IPS DF 19.7 (cell line): ENCODE measurements around the gene KRTAP13-3.
A peak's percentile ranks its signal among the peaks of the same experiment; 100 is the strongest.

Experiments used
- DNase-seq: peaks from one replicate; pipeline ENCODE4 v3.0.0-alpha.2; 2013; ENCODE audit warnings: low read depth, low spot score

The KRTAP13-3 gene, protein sequence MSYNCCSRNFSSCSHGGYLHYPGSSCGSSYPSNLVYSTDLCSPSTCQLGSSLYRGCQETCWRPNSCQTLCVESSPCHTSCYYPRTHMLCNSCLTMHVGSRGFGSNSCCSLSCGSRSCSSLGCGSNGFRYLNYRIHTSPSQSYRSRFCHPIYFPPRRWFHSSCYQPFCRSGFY

DNA sequence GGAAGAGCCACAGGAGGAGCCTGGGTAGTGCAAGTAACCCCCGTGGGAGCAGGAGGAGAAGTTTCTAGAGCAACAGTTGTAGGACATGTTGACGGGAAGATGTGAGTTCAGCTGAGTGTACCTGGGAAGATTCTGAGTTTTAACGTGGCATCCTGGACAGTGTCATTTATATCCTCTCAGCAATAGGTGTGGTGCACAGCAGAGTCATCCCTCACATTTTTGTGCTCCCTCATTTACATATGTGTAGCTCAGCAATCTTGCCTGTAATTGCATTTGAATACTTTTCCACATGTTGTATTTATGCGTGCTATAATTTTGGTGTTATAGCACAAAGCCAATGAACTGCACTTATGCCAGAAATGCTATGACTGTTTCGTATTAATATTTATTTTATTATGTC lies at the start of gene KRTAP13-3:
KRTAP13-3 (minus strand) TSS at position 101 of the 400 bp plus-strand sequence; CDS start at position 87, 14 bp downstream.
- DNase-seq = no peak

DNA sequence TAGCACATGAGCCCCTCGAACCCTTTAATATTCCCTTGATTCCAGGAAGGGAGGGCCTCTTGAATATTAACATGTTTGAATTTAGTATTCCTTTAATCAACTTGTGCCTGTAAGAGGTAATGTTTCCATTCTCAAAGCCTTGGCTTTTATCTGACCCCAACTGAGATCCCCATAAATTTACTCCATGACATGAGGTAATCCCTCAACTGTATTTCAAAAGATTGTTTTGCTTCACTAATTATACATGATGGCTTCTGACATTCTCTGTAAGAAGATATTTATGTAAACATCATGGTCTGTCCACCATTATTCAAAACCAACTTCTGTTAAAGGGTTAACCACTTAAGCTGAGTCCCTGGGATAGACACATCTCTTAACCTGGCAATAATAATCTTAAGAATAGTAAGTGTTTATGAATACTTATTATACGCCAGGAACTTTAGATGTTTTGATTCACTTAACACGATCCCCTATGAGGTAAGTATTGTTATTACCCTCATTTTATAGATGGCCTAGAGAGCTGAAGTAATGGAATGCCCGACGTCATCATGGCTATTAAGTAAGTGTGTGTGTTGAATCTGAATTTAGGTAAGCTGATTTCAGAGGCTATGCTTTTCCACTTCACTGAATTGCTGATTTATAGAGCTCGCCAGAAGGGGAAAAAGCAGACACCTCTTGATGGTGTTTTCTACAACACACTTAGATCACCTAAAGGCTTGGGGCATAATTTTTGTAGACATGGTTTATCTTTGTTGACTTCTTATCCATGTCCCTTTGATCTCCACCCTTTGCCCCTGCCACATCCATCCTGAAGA lies 43.4 kb upstream of the KRTAP13-3 start:
- no peak for DNase-seq

DNA sequence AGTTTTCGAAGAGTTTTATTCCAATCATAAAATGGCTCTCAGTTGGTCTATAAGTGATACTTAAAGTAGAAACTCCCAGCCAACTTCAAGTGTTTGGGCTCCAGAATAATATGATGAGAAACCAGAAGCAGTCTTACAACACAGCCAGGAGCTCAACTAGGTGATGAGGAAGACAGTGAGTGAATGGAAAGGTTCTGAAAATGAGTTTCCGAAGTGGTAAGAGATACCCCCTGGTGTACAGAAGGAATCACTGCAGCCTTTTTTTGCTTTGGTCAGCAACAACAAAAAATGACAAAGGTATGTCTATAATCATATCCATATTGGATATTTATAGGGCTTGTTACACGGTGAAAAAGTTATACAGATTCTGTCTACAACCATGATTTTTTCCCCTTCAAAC lies 38.0 kb upstream of the KRTAP13-3 start:
- no peak for DNase-seq

DNA sequence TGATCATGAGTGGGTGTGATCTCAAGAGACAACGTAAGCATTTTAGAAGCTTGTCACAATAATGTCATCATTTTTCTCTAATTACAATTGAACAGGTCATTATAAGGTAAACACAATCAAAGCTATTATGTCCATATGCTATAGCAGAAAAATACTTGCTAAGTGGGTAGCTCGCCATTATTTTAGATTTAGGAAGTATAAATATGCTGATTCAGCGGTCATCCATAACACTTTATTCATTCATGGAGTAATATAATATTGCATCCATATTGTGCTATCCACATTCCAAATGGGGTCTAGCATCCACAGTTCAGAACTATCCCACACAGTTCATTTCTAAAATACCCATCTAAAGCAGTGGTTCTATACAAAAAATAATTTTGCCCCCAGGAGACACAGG lies 22.8 kb upstream of the KRTAP13-3 start:
- no peak for DNase-seq

DNA sequence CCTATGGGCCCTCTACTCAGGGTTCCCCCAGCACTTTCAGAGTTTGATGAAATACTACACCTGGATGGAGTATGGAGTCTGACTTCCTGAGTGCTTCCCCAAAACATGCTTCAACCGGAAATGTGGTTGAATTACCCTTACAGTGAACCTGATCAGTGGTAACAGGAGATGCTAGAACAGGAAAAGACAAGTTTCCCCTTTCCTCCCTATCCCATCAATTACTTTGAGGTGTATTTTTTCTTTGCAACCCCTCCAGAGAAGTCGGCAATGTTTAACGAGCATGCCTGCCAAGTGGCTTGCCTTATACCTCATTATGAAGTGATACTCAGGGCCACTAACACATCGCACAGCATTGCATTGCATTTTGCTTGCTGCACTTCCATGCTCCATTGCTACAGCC lies 21.3 kb upstream of the KRTAP13-3 start:
- DNase-seq = no peak

DNA sequence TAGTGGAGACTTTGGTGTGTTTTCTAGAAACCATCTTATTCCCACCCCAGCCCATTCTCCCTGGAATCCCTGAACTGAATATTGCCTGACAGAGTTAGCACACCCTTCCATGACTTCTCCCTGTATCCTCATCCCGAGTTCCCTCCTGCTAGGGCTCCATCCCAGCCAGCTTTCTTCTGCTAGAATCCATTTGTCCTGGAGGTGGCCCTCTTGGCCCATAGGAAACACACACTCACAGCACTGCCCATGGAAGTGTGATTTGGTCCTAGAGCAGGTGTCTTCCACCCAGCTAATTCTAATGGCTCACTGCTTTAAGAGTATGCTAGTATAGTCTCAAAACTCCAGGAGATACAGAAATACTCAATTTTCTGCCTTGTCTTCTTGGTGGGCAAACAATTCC lies 18.5 kb upstream of the KRTAP13-3 start:
- no peak for DNase-seq

DNA sequence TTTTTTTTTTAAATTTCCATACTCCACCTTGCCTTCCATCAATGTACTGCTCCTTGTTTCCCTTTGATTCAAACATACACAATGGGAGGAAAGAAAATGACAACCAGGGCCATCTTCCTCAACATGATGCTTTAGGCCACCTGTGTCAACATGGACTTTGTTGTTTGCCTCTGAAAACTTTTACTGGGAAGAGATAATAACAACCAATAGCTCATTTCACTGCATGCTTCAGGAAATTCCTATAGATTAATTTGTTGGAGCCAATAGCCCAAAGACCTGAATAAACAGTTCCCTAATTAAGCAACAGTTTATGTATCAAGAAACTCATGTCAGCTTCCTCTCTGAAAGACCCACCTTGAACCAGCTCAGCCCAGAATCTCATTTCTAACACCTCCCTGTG lies 17.5 kb upstream of the KRTAP13-3 start:
- DNase-seq = no peak

DNA sequence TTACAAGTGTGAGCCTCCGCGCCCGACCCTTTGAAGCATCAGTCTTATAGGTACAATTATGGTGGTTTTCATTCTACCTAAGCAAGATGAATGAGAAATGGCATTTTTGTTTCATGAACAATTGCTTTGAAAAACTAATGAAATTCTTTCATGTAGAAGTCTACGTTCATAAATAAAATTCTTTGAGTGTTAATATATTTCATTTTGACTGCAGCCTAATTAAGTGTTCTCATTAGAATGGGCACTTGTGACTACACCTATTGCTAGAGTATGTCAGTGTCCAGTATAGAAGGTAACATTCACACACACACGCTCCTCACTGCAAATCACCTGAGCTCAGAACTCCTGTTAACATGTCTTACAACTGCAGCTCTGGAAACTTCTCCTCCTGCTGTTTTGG lies 14.2 kb upstream of the KRTAP13-3 start, which contains the start of gene KRTAP15-1:
KRTAP15-1 (plus strand) TSS at position 301 of the 400 bp plus-strand sequence; CDS start at position 354, 53 bp downstream.
- DNase-seq = no peak

DNA sequence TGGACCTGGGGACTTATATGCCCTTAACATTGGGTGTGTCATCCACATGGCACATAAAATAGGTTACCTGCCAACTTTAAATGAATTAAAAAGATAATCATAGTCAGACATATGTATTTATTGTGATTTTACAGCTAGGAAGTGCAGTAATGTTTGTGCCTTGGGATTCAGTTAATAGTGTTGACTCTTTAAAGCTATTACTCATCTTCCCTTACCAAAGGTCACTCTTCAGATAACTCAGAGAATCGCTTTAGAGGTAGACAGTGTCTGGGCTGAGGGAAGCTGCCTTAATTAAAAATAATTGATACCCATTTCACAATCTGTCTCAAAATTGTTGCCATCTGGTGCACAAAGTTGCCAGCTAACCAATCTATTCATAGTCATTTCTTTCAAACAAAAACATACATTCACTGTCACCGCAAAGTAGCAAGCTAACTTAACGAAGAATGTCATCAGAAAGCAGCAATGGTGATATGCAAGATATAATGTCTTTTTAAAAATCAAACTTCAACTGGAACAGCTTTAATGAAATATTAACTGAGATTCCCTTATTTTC lies 11.4 kb upstream of the KRTAP13-3 start:
- DNase-seq = no peak

DNA sequence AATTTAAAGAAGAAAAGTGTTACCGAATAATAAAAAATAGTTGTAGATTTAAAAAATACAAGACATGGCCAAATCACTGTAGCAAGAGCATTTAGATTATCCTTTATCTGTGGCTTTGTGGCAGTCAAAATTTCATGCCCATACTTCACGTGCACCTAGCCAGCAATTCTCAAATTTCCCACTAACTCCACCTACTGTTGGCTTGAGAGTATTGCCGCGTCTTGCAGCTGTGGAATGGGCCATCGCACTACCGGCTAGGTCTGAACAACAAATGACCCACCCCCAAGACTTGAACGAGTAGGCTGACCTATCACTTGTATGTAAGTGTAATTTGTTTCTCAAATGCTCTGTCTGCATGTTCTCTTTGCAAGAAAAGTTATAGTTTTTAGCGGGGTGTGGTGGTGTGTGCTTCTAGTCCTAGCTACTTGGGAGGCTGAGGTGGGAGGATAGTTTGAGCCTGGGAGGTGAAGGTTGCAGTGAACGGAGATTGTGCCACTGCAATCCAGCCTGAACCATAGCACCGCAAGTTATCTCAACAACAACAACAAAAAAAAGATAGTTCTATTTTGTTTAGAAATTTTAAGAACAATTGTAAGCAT lies 8.4 kb upstream of the KRTAP13-3 start:
- no peak for DNase-seq

DNA sequence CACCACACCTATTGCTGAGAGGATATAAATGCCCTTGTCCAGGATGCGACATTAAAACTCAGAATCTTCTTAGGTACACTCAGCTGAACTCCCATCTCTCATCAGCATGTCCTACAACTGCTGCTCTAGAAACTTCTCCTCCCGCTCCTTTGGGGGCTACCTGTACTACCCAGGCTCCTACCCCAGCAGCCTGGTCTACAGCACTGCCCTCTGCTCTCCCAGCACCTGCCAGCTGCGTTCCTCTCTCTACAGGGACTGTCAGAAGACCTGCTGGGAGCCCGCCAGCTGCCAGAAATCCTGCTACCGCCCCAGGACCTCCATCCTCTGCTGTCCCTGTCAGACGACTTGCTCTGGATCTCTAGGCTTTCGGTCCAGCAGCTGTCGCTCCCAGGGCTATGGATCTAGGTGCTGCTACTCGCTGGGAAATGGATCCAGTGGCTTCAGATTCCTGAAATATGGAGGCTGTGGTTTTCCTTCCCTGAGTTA lies 4.5 kb upstream of the KRTAP13-3 start, which contains the start of gene KRTAP13-4:
KRTAP13-4 (plus strand) TSS at position 51 of the 486 bp plus-strand sequence; CDS start at position 107, 56 bp downstream.
- no peak for DNase-seq

DNA sequence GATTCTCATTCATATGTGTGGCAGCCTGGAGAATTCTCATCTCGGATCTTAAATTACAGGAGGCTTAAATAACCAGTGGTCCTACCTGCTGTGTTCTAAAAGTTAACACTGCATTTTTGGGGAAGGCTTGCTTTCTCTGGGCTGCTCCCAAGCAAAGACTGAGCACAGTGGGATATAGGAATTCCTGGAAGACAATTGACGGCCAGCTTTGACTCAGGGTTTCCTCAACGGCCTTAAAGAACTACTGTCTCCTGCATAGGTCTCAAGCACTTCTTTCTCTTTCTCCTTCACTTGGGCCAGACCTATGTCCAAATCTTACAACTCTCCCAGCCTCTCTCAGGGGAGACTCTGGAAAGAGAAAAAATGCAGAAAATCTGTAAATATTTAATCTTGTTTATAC lies 1.0 kb upstream of the KRTAP13-3 start:
- DNase-seq = no peak

DNA sequence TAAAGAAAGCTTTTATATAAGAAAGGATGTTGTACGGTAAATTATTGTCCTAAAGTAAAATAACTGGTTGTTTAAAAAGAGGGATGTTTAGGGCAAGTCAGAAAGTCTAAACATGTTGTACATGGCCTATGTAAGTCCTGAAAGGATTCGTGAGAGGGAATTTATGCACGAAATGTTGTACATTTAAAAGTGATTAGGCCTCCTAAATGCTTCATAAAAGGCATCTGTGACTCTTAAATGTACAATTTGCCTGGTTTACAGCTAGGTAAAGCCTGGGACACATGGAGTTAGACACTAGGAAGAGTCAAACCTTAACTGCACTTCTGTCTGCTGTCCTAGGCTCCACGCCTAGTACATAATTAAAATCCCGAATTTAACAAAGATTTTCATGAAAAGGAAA lies 9.7 kb downstream of the KRTAP13-3 start:
- DNase-seq = no peak

DNA sequence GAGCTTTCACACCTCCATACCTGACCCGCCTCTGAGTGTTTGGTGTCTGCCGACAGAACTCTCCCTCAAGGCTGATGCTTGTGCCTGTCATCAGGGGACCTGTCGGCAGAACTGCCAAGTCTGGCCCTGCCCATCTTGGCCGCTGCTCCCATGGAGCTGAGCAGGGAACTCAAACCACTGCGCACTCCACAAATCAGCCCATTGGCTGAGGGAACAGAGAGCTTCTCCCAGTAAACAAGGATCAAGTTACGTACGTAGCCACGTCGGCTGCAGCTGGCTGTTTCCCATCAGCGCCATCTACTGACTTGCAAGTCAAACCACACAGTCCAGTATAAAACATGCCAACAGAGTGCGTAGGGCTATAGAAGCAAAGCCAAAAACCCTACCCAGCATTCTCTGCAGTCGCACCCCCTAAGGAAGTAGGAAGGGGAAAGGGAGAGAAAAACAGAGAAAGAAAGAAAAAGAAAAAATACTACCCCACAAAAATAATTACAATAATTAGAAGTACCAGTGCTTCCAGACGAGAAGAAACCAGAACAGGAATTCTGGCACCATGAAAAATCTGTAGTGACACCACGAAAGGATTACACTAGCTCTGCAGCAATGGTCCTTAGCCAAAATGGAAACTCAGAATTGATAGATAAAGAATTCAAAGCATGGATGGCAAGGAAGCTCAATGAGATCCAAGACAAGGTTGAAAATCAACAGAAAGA lies 16.8 kb downstream of the KRTAP13-3 start:
- DNase-seq = peak; percentile 81

DNA sequence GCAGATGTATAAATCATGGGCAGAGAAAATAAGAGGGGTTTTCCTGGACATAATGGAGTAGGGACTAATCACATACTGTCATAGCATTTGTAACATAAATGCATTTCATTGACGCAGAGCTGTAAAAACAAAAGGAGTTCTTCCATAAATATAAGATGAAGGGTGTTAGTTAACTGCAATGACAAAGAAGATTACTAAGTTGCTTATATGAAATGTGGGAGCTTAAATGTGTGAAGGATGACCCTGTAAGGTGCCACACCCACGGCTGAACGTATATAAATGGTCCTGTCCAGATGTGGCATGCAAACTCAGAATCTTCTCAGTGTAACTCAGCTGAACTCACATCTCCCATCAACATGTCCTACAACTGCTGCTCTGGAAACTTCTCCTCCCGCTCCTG lies 30.0 kb downstream of the KRTAP13-3 start, which contains the start of gene KRTAP13-1:
KRTAP13-1 (plus strand) TSS at position 301 of the 400 bp plus-strand sequence; CDS start at position 357, 56 bp downstream.
- no peak for DNase-seq

DNA sequence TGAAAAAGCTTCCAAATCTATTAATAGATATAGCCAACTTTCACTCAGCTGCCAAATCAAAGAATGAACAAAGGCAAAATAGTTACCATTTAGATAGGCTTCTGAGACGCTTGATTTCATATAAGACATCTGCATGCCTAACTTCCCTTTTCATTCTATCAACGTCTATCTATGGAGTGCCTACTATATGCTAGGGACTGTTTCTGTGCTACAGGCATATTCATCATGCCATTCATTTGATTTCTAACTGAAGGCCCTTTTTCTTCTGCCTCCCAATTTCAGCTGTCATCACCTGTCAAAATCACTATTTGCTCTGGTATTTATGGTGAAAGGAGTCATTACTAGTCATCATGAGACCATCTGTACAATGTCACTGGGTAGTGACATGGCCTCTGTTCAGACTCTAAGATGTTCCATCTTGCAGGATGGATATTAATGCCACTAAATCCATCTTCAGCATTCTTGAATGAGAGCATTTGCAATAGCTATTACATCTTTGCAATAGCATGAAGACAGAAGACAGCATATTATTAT lies 34.2 kb downstream of the KRTAP13-3 start:
- DNase-seq = no peak

DNA sequence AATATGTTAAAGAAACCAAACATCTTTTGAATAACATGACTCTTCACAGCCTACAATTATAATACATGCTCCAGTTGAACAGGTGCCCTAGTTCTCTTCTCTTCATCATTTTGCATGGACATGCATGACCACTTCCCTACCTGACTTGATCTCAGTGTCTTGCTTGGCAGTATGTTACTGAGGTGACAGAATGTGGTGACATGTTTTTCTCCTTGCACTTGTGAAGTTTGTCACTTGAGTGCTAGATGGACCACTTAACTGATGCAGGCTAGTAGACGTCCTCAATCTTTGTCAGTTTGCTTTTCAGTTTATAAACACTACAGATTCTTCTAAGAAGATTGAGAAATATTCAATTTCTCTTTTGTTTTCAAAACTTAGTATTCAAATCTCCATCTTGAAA lies 43.5 kb downstream of the KRTAP13-3 start:
- DNase-seq = no peak
